Hippocampal formation (tissue), 2 donors: ENCODE data around the gene CD44.
A peak's percentile ranks its signal among the peaks of the same experiment; 100 is the strongest.
"Not testable (repeated sequence)": the region's sequence is repeated elsewhere in the genome, so short reads cannot be mapped to it uniquely, and the experiment has no call there.

Experiments
- DNase-seq, 2 donors: peaks; one replicate each; lab custom pipeline; 2025; lab: John Stamatoyannopoulos, UW

The CD44 gene

DNA sequence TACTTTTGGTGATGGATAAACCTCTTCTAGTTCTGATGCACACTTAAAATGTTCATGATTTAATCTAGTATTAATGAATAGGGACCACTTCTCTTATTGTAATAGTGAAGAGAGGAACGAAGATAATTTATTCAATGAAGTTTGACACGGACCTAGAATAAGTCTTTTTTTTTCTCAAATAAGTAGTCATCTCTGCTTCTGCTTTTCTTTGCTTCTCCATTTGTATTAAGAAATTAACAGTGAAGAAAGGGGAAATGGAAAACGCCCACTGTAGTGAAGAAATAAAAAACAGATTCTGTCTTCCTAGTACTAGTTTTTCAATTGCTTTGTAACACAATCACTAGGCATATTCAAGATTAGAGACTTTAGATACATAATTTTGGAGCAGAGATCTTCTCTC, 73.0 kb downstream of the CD44 start:
- no peak for DNase-seq

DNA sequence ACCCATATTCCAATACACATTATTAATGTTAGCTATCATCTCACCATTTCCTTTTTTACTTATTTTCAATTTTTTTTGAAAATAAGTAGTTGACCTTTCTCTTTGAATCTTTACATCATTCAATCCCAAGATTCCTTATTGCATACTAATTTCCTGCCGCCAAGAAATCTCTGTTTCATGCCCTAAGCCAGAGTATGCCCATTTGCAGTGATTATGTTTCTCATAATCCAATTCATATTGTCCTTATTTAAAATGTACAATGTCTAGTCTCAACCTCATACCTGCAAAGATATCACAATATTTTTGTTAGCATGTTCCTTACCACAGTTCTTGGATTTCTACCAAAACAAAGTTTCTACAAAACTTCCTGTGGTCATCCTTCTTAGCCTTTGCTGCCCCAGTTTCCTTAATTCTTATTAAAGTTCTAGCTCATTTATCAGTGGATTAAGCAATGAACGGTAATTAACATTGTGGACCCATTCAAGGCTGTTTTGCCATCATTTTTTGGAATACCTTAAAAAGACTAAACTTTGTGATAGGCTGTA, 75.3 kb downstream of the CD44 start:
- no peak for DNase-seq

DNA sequence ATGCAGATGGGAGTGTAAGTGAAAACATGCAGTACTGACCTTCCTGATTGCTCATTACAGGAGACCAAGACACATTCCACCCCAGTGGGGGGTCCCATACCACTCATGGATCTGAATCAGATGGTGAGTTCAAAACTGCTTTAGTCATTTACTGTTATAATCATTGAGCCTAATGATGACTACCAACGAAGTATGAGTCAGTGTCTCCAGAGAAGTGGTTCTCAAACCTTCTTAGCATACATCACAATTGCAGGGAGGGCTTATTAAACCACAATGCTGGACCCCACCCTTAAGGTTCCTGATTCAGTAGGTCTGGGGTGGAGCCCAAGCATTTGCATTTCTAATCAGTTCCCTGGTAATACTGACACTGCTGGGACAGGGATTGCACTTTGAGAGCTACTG, 75.8 kb downstream of the CD44 start:
- no peak for DNase-seq

DNA sequence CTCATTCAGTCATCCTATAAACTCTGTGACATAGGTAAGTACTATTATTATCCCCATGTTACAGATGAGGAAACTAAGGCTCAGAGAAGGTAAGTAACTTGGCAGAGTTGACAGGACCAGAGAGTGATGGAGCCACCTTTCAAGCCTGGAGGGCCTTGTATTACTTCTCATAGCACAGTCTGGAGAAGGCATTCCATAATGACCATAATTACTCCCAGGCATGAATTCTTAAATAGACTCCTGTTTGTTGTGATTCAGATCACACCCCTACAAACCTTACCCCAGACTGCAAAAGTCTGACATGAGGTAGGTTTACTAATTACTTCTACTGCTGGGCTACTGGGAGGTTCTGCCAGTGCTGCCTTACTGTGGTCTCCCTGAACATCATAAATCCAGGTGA, 77.0 kb downstream of the CD44 start:
- no peak for DNase-seq

DNA sequence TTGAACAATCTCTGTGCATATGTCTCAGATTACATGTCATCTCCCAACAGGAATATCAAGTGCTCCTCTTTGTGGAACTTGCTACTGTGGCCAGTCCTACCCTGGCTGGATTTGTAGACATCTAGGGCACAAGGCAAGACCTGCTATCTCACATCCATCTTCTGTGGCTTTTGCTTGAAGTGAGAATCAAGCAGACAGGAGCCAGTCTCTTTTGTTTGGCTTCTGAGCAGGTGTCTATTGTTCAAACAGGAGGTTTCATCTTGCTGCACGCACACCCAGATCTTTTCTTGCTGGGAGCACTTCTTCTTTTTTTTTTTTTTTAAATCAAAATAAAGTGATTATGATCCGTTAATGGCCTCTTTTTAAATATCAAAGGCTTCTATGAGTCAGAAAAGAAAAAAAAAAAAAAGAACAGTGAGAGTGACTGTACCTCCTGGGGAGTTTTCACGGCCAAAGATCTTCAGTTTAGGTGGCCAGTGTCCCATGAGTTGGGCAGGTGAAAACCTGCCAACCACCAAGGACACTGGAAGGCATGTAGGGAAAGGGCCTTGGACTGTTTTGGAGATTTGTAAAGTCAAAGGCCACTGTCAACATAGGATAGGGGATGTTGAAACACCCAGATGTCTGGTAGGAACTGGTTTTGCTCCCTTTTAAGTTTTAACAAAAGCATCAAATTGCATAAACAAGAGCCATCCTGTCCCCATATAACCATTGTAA, 78.1 kb downstream of the CD44 start:
- DNase-seq, result no peak

DNA sequence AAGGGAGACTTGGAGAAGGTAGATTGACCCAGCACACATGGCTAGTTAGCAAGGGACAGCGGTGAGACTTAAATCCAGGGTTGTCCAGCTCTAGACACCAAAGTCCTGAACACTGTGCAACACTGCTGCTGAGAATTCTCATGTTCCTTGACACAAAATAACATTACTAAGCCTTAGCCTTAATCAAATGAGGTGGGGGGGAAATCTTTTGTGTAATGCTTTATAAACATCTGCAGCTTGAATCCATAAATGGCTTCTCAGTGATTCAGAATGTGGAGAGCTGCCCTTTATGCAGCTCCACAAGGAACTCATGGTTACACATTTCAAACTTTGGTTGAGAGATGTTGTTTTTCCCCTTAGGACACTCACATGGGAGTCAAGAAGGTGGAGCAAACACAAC, 80.0 kb downstream of the CD44 start:
- DNase-seq, result no peak

DNA sequence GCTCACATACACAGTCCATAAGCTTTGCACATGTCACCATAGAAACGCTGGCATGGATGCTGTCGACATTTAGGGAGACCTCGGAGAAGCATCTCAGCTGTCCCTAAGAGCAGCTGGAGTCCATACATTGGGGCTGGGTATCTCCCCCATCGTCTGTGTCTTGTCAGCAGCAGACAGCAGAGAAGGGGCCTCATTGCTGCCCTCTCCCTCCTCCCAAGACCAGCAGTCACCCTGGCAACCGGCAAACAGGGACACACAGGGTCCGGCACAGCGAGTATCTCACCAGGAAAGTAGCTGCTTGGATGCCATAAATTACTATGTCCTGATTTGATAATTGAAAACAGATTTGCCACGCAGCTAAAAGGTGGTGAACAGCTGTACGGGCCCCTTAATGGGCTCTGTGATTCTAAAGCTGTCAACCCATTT, 84.4 kb downstream of the CD44 start:
- DNase-seq, result no peak

DNA sequence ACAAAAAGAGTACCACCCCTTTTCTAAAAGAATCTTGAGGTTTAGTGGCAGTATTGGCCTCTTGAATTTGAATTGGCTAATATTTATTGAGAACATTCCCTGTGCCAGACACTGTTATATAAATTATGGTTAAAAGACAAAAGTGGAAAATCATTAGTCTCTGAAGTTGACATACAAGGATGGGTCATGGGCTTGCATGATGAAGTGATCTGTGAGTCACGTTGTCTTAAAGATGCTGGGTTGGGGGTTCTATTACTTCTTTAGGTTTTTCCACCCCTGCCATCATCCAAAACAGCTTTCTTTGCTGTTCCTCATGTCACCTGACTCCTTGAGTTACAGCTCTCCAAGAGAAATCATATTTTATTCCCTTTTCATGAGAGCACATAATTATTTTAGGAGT, 85.0 kb downstream of the CD44 start:
- no peak for DNase-seq

DNA sequence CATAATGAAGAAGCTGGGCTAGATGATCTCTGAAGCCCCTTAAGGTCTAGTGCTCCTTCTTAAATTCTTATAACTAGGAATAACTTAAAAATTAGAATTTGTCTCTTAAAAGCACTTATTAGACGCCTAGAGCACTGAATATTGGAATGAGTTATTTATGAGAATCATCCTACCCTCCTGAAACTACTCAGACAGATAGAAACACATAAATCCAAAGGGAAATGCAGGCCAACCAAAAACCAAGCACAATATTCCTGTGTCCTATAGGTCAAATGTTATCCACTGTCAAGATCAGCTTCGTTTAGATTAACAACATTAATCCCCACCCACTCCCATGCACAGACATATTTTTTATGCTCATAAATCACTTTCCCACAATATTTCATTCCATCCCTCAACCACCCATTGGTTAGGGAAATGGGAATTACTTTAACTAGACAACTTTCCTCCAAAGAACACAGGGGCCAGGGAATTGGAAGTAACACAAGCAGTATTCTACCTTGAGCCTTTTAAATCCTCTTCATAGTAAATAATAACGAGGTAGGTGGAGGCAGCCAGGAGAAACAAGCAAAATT, 87.1 kb downstream of the CD44 start:
- no peak for DNase-seq

DNA sequence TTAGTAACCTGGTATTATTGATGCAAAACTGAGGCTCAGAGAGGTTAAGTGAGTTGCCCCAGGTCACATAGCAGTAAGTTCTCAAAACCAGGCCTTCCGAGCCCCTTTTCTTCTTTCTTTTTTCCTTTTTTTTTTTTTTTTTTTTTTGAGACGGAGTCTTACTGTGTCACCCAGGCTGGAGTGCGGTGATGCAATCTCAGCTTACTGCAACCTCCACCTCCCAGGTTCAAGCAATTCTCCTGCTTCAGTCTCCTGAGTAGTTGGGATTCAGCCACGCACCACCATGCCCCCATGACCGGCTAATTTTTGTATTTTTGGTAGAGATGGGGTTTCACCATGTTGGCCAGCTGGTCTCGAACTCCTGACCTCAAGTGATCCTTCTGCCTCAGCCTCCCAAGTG, 87.8 kb downstream of the CD44 start:
- DNase-seq, result not testable (repeated sequence)

DNA sequence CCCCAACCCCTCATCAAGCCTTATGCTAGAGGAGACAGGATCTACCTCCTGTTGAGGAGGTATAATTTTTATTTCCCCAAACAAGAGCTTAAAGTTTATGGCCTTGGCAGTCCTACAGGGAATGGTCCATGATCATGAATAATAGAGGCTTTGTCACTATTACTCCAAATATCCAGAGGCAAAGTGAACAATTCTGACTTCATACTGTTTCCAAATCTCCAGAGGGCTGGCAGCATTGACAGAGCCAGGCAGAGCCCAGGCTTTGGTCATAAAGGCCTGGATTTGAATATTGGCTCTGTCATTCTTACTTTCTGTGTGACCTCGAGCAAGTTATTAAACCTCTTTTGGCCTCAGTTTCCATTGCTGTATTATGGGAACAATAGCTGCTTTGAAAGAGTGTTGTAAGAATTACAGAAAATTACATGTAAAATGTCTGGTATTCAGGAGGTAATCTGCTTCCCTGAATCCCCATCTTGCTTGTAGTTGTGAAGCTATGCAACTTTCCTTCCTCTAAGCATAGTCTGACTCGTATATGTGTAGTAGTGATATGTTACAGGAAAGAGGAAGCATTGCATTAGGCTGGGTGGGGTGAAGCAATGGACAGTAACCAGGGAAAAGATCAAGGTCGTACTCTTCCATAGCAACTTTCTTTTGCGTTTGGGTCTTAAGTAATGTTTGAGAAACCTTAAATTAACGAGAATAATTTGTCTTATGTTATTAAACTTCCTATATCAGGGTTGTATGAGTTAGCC, 88.8 kb downstream of the CD44 start:
- no peak for DNase-seq

DNA sequence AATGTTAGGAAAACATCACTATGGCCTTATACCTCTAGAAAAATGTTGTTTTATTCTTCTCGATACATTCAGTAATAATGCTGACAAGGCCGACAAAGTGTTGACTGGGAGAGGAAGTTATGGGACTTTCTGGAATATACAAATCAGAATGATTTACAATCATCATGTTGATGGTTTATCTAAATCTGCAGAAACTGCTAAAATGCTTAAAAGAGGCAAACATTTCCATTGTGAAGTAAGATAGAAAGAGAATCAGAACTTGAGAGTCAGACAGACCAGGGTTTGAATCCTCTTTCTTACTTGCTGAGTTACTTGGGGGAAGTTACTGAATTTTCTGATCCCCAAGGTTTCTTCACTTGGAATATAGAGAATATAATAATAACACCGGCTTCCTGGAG, 89.4 kb downstream of the CD44 start:
- DNase-seq, result no peak

DNA sequence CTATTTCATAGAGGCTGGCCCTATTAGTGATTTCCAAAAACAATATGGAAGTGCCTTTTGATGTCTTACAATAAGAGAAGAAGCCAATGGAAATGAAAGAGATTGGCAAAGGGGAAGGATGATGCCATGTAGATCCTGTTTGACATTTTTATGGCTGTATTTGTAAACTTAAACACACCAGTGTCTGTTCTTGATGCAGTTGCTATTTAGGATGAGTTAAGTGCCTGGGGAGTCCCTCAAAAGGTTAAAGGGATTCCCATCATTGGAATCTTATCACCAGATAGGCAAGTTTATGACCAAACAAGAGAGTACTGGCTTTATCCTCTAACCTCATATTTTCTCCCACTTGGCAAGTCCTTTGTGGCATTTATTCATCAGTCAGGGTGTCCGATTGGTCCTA, 91.4 kb downstream of the CD44 start:
- no peak for DNase-seq

DNA sequence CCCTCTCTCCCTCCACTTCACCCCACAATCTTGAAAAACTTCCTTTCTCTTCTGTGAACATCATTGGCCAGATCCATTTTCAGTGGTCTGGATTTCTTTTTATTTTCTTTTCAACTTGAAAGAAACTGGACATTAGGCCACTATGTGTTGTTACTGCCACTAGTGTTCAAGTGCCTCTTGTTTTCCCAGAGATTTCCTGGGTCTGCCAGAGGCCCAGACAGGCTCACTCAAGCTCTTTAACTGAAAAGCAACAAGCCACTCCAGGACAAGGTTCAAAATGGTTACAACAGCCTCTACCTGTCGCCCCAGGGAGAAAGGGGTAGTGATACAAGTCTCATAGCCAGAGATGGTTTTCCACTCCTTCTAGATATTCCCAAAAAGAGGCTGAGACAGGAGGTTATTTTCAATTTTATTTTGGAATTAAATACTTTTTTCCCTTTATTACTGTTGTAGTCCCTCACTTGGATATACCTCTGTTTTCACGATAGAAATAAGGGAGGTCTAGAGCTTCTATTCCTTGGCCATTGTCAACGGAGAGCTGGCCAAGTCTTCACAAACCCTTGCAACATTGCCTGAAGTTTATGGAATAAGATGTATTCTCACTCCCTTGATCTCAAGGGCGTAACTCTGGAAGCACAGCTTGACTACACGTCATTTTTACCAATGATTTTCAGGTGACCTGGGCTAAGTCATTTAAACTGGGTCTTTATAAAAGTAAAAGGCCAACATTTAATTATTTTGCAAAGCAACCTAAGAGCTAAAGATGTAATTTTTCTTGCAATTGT, 92.3 kb downstream of the CD44 start:
- DNase-seq, result no peak

DNA sequence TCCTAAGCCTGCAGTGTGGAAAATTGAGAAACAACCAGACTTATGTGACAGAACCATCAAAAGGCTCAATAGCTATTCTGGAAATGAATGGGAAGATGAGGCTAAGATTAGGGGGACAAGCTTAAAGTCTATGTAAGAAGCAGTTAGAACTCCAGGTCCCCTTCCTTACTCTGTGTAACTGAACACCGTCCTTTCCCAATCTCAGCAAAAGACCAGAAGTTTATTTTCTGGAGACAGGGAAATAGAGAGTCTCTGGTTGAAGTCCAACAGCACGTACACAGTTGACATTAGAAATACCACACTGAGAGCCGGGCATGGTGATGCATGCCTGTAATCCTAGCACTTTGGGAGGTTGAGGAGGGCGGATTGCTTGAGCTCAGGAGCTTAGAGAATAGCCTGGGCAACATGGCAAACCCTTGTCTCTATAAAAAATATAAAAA, 93.9 kb downstream of the CD44 start:
- DNase-seq, result no peak

DNA sequence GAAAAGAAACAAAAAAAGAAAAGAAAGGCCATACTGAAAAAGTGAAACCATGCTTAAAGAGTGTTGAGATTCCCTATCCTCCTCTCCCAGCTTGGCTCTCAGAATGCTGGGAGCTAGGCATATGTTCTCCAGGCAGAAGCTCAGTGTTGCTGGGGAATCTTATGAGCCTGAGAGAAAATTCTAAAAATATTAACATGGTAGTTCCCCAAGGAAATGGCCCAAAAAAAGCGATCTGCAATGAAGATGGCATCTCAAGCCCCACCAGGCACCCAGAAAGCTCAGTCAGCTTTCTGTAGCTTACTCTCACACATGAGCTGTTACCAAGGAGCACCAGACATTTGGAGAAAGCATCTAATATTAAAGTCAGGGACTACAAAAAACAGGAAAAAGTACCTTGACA, 94.5 kb downstream of the CD44 start:
- no peak for DNase-seq

DNA sequence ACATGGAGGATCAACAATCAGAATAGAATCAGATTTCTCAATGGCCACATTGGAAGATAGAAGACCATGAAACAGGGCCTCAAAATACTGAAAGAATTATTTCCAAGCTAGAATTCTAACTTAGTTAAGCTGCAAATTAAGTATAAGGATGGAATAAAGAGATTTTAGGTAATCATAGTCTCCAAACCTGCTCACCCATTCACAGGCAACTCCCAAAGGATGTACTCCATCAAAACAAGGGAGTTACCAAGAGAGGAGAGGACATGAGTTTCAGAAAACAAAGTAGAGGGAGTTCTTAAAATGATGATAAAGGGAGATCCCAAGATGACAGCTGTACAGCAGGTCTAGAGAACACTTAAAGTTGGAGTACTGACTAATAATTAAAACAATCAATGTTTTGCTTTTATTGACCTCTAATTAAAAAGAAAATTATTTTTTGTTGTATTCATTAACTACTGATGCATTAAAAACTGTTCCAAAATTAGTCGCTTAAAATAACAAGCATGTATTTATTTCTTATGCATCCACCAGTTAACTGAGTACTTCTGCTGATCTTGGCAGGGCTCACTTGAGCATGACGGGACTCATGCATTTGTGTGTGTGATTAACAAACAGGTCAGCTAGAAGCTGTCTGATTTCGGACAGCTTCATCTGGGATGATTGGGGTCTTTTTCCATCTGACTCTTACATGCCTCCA, 95.6 kb downstream of the CD44 start:
- no peak for DNase-seq

DNA sequence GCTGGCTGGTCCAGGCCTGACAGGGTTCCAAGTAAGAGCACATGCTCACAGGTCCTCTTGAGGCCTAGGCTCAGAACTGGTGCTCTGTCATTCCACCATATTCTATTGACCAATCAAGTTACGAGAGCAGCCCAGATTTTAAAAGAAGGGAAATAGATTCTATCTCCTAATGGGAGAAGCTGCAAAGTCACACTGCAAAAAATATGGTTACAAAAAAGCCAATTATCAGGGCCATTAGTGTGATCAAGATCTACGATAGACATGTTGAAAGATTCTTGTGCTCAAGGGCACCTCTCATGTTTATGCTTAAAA, 96.1 kb downstream of the CD44 start:
- DNase-seq, result no peak

DNA sequence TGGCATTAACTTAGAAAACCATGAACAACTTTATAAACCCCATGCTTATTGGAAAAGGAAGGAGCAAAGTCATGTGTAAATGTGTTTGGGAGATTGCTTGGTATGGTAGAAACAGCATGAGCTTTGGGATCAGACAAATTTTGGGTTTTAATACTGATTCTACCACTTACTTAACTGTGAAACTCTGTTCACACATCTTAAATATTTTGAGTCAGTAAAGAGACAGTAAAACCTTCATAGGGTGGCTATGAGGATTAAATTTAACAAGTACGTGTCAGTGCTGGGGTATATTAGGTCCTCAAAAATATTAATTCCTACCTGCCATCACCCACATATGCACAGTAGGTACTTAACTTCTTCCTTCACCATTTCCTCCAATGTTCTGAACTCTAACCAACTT, 96.5 kb downstream of the CD44 start:
- no peak for DNase-seq

DNA sequence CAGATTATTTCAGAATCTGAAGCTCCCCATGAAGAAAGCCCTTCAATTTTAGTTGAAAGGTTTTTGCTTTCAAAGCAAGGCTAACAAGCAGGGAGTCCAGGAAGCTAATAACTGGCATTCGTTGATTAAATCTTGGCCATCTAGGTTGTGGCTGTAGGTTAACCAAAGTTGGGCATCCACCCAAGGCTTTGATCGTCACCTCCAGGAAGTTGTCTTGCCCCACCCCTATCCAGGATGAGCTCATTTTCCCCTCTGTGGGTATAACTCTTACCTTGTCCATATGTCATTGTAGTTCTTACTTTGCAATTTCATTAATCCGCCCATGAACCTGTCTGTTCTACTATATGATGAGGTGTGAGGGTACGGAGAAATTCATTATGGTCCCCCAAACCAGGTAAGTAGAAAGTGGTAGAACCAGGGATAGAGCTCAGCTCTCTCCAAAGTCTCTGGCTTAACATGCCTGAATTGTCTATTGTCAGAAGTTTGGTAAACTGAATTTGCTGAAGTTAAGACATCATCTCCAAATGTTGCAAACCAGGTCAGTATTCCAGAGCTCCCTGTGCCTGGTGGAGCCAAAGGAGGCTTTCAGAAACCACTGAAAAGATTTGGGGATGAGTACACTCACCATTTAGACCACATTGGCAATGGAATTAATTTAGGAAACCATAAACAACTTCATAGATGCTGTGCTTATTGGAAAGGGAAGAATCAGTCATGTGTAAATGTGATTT, 97.1 kb downstream of the CD44 start:
- no peak for DNase-seq

DNA sequence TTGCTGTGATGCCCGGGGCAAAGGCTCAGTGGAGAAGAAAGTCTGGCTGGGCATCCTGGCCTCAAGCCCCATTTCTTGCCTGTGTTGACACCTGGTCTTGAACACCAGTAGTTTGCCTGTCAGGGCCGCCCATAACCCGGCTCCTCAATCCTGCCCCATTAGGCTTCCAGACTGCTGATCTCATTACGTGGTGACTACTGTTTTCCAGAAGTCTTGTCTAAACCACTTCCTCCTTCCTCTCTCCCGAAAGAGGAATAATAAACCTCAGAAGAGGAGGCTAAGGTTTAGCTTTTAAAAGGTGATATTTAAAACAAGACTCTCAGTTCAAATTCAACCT, 97.7 kb downstream of the CD44 start:
- DNase-seq, result peak in 1 of 2 donors; percentile 18
